HPDE6-E6E7 (cell line): ENCODE results near the gene B4GALNT2.
A peak's percentile ranks its signal among the peaks of the same experiment; 100 is the strongest.
"Not testable (repeated sequence)": the region's sequence is repeated elsewhere in the genome, so short reads cannot be mapped to it uniquely, and the experiment has no call there.

Experiments used
- DNase-seq: peaks from one replicate; pipeline ENCODE4 v3.0.0; 2011; ENCODE audit warnings: missing footprints; ENCODE audit errors: extremely low spot score

The B4GALNT2 gene, protein sequence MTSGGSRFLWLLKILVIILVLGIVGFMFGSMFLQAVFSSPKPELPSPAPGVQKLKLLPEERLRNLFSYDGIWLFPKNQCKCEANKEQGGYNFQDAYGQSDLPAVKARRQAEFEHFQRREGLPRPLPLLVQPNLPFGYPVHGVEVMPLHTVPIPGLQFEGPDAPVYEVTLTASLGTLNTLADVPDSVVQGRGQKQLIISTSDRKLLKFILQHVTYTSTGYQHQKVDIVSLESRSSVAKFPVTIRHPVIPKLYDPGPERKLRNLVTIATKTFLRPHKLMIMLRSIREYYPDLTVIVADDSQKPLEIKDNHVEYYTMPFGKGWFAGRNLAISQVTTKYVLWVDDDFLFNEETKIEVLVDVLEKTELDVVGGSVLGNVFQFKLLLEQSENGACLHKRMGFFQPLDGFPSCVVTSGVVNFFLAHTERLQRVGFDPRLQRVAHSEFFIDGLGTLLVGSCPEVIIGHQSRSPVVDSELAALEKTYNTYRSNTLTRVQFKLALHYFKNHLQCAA

GRCh38 chr17:49132699-49133364 is at the start of gene B4GALNT2:
TSS of gene B4GALNT2 (plus strand) at chr17:49132769. CDS start at chr17:49132793, 24 bp downstream.
- peak; percentile 28 for DNase-seq

DNA sequence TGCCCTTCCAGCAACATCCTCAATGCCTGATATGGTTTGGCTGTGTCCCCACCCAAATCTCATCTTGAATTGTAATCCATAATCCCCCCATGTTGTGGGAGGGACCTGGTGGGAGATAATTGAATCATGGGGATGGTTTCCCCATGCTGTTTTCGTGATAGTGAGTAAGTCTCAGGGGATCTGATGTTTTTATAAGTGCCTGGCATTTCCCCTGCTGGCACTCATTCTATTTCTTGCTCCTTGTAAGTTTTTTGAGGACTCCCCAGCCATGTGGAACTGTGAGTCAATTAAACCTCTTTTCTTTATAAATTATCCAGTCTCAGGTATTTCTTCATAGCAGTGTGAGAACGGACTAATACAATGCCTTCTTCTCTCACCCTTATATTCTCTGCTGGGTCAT is 47.5 kb upstream of the B4GALNT2 start:
- not testable (repeated sequence) for DNase-seq

DNA sequence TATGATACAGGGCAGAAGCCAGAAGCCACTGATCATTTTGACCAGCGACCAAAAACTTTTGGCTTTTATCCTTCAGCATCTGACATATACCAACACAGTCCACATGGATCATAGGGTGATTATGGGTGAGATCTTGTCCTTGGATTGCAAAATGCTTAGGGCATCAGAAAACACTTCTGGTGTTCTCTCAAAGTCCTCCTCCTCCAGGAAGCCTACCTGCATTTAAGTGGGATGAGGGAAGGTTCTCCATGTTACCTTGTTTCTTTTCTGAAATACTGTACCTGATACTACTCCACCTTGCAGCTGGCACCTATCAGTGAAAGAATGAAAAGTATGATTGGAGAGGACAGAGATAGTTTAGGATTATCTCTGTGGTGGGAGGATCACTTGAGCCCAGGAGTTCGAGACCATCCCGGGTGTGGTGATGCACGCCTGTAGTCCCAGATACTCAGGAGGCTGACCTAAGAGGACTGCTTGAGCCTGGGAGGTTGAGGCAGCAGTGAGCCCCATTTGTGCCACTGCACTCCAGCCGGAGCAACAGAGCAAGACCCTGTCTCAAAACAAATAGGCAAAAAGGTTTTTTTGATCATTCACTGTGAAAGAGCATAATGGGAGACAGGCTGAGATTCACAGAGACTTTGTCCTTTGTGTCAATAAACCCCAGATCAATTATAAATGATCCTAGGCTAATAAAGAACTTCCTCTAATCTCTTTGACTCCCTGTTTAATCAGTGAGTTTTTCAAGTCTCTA is 46.8 kb upstream of the B4GALNT2 start:
- no peak for DNase-seq

DNA sequence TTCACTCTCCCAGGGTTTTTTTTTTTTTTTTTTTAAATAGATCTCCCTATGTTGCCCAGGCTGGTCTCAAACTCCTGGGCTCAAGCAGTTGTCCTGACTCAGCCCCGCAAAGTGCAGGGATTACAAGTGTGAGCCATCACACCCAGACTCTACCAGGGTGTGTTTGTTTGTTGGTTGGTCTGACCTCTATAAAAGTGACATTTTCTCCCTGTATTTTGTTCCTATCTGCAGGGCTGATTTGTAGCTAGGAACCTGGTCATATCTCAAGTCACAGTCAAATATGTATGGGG is 46.3 kb upstream of the B4GALNT2 start:
- DNase-seq: no peak

GRCh38 chr17:49086649-49087048 is 45.9 kb upstream of the B4GALNT2 start:
- DNase-seq: no peak

- no peak for DNase-seq
Observed at GRCh38 chr17:49089094-49089493, 43.5 kb upstream of the B4GALNT2 start.

DNA sequence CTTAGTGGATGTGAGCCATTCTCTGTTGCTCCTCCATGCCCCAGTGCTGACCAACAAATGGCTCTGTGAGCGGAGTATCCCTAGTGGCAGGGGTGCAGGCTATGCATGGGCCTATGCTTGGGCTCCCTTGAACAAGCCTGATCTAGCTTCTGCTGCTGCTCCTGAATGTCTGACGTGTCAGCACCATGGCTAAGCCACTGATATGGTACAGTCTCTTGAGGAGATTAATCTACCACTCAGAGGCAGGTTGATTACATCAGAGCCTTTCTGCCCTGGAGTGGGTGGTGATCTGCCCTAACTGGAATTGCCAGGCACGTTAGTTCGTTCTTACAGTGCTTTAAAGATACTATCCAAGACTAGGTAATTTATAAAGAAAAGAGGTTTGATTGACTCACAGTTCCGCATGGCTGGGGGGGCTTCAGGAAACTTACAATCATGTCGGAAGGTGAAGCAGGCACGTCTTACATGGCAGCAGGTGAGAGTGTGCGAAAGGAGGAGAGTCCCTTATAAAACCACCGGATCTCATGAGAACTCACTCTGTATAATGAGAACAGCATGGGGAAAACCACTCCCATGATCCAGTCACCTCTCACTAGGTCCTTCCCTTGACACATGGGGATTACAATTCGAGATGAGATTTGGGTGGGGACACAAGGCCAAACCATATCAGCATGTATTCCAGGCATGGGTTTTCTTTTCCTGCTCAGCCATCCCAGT is 41.5 kb upstream of the B4GALNT2 start:
- no peak for DNase-seq

DNA sequence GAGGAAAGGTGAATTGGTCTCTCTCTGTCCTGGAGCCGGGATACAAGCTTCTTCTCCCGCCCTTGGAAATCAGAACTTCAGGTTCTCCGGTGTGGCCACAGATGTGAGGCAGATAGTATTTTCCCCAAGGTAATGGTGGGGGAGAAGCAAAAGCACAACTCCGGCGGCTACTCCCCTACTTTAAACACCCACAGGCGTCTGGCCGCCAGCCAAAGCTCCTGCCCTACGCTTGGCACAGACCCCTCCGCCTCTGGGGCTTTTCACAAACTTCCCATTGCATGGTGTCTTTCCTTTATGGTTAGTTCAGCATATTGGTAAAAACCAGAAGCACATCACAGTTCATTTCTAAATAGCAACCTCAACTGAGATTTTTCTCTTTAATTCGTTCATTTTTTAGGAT is 39.4 kb upstream of the B4GALNT2 start:
- no peak for DNase-seq

GRCh38 chr17:49100601-49101000 is 32.0 kb upstream of the B4GALNT2 start:
- no peak for DNase-seq

DNA sequence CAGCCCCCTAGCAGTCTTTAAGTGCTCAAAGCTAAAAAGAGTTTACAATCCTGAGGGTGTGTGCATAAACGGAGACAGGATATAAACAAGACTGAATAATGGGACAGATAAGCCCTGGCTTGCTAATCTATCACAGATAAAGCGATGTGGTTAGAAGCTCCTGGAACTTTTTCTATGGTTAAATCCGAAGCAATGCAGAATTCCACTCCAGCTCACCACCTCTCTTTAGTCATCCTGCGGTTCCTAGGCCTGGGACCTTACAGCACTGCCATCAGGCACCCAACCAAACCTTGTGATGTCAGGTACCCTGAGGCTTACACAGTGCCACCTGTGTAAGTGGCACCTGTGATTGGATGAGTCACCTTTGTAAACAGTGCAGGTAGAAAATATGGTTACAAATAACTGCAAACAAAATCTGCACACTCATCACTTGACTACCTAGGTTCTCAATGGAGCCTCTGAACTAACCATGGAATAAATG is 31.5 kb upstream of the B4GALNT2 start:
- peak; percentile 76 for DNase-seq

- DNase-seq: not testable (repeated sequence)
Observed at GRCh38 chr17:49103360-49103759, 29.2 kb upstream of the B4GALNT2 start.

DNA sequence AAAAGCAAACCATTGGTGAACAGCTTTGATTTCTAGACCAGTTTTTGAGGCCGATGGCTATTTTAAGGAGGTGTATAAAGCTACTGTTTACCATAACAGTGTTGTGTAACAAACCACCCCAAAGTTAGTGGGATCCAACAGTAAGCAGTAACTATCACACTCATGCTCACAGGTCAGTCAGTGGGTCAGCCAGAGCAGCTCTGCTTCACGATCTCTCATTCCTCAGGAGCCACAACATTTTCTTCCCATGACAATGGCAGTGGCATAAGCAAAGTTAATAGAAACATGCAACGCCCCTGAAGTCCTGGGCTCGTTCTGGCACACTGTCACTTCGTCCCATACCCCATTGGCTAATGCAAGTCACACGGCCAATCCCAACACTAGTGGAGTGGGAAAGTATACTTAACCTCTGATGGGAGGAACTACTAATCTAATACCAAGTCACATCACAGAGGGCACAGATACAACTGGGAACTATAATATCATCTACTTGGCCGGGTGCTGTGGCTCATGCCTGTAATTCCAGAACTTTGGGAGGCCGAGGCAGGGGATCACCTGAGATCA is 28.0 kb upstream of the B4GALNT2 start:
- DNase-seq: no peak

GRCh38 chr17:49106321-49107210 is 26.0 kb upstream of the B4GALNT2 start:
- no peak for DNase-seq

GRCh38 chr17:49107211-49107557 is 25.4 kb upstream of the B4GALNT2 start:
- no peak for DNase-seq

GRCh38 chr17:49108318-49108717 is 24.3 kb upstream of the B4GALNT2 start:
- DNase-seq: no peak

GRCh38 chr17:49110509-49110908 is 22.1 kb upstream of the B4GALNT2 start:
- no peak for DNase-seq

GRCh38 chr17:49111934-49112333 is 20.6 kb upstream of the B4GALNT2 start:
- peak; percentile 38 for DNase-seq

DNA sequence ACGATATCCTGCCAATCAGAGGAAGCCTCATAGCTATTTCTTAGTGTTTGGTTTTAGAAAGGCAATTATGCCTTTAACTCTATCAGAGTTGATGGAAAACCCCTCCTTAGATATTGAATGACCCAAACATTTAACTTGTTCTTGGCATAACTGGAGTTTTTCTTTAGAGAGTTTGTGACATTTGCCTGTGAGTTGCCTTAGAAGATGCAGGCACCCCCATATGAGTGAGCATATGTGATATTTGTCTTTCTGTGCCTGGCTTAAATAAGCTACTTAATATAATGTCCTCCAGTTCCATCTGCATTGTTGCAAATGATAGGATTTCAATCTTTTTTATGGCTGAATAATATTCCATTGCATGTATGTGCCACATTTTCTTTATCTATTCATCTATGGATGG is 19.6 kb upstream of the B4GALNT2 start:
- DNase-seq: no peak

DNA sequence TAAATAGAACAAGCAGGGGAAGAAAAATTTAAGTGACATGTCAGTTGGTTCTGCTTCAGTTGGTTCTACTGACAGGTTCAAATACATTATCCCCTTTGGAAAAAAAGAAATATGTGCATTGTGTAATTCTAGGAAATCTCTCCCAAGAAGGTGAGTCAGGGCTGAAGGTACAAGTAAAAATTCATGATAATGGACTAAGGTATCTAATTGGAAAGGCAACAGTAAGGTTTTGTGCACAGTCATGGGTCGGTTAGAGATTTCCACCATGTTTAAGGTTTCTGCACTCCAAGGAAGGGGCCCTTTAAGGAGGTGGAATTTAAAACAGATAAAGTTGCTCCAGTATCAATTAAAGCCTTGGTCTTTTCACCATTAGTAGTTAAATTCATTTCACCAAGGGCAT is 17.9 kb upstream of the B4GALNT2 start:
- DNase-seq: no peak

DNA sequence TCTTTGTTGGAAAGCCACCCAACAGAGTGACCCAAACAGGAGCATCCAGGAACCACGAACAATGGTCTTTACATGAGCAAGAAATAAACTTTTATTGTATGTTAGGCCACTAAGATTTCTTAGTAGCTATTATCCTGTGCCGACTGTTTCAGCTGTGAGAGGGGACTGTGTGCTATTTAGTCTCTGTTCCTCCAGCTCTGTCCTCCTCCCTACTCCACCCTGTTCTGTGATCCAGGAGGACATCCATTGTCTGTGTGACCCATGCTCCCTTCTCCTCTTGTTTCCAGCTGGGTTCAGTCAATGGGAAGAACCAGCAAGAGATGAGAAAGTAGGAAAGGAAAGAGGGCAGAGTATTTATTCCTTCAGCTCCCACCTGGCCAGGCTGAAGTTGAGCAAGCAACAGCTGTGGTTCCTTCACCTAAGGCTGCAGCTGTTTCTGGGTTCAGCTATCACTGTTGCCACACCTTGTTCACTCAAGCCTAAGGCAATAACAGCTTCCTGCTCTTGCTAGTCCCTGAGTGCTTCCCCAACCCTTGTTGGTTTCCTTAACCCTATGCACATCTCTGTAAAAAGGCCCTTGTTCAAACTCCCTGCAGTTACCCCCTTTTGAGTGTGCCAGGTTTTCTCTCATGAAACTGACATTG is 14.9 kb upstream of the B4GALNT2 start:
- DNase-seq: peak; percentile 72
